Psoas muscle (tissue), 8 donors: ENCODE data around the gene ZNF710. TPM values are rescaled to one million over a fixed set of nuclear protein-coding genes. Genes with fewer than 3 reads are reported as not detected.

Experiments used
- ATAC-seq, 4 donors: fragments of 200-7000 bp; cut with Tn5 transposase; one replicate each; pipeline ENCODE4 v1.9.1; 2020; ENCODE audit warnings: moderate library complexity in 3 of 4, mild to moderate bottlenecking in 2 of 4
- DNase-seq, 2 donors: peaks; one replicate each; pipeline ENCODE4 v3.0.0-alpha.2; 2020
- H3K27ac ChIP-seq: fragments of 200-600 bp; one replicate; pipeline ENCODE4 v1.8.0; 2022
- H3K27me3 ChIP-seq, 3 donors: fragments of 200-600 bp in 1 of 3; one replicate each; pipeline versions ENCODE4 v1.6.1 to v1.8.0; 2013 to 2022; ENCODE audit warnings: low read length in 2 of 3, mild to moderate bottlenecking in 2 of 3, moderate library complexity in 1 of 3; ENCODE audit not compliant: insufficient read depth in 3 of 3
- H3K36me3 ChIP-seq, 2 donors: fragments of 200-600 bp in 1 of 2; one replicate each; pipeline versions ENCODE4 v1.6.1 to v1.8.0; 2013 to 2022; ENCODE audit warnings: low read depth in 1 of 2, mild to moderate bottlenecking in 1 of 2, moderate library complexity in 1 of 2; ENCODE audit not compliant: insufficient read depth in 1 of 2
- H3K4me1 ChIP-seq: fragments of 200-600 bp; one replicate; pipeline ENCODE4 v1.8.0; 2022
- H3K4me3 ChIP-seq: fragments of 200-600 bp; one replicate; pipeline ENCODE4 v1.8.0; 2022; ENCODE audit warnings: mild to moderate bottlenecking
- H3K9me3 ChIP-seq: fragments of 200-600 bp; one replicate; pipeline ENCODE4 v1.8.0; 2022
- CTCF ChIP-seq: fragments of 200-600 bp; IDR thresholded peaks from one replicate; pipeline ENCODE4 v1.8.0; 2022; ENCODE audit warnings: antibody characterized with exemption
- WGBS, 3 donors: extraction: QIAGEN DNeasy Blood & Tissue Kit; methylation state at CpG; one replicate each; pipeline versions ENCODE4 v1.1.6 to v1.1.7; 2013; 5-methylcytosine and 5-hydroxymethylcytosine counted together
- intact Hi-C, 2 donors: fragments of 100-400 bp; cut with DNase I; formaldehyde crosslinking; loops; one replicate each; pipeline versions ENCODE4 v1.11.0 to v1.14.2; 2022
- polyA plus RNA-seq, 3 donors: library from polyadenylated mRNA; stranded (reverse); fragments of 200-250 nt; gene quantifications; one replicate each; pipeline ENCODE4 v1.2.3, GENCODE V29; 2013
- total RNA-seq, 4 donors: library from RNA; stranded (reverse); fragmentation: NEBNext Ultra II Directional in 2 of 4; extraction: Animal tissue kit (Norgen Biotek cat#: 25700) in 2 of 4; gene quantifications; one replicate each; pipeline versions ENCODE4 v1.2.1 to v1.2.4, GENCODE V29; 2021 to 2023
- donor health status: healthy with polysubstance abuse.
- donor health status: DM: no; HTN: no; CAD: no; lungs with moderate emphysema.
- donor health status: Bipolar disorder and iron deficiency.
- donor health status: healthy.
- donor health status: DM: yes; HTN: yes; CAD: no.
- donor health status: DM: no; HTN: no; CAD: no.
- donor health status: DM: no; HTN: no; CAD: no.
- donor health status: DM: yes; HTN: yes; CAD: no.

ZNF710 gene
- total and polyA plus RNA-seq, 7 donors = 1.3 to 8.1 (median 4.5) TPM

DNA sequence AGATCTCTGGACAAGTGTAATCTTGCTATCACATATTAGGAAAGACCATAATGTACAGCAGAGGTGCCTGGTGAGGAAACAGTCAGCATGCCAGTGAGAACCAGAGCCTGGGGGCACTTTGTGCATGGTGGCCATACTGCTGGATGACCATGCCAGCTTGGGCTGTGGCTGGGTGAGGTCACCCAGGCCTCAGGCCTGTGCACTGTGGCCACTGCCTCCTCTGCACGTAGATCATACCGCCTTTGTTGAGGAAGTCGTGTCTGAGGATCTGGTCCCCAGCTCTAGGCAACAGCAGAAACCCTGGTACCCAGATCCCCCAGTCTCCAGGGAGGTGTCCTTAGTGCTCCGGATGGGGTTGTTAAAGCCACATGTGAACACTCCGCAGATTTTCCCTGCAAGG lies 38.9 kb downstream of the ZNF710 start:
- no peaks in the 10 kb centered on the region for H3K27me3 ChIP-seq
- H3K27ac ChIP-seq = no peak overlapping the region
- no peaks in the 10 kb centered on the region for H3K36me3 ChIP-seq
- intact Hi-C loops = no loop called here
- no peaks in the 10 kb centered on the region for H3K9me3 ChIP-seq
- 76 to 85% (median 80%) methylated on average over 5 of the region's 5 CpGs for WGBS, 3 donors
- H3K4me1 ChIP-seq = peaks cover 9% of the 10 kb centered on the region
- peak in 1 of 2 donors; percentile 13 for DNase-seq
- no peak for ATAC-seq
- no peak for TF ChIP-seq CTCF
- H3K4me3 ChIP-seq = no peak overlapping the region

DNA sequence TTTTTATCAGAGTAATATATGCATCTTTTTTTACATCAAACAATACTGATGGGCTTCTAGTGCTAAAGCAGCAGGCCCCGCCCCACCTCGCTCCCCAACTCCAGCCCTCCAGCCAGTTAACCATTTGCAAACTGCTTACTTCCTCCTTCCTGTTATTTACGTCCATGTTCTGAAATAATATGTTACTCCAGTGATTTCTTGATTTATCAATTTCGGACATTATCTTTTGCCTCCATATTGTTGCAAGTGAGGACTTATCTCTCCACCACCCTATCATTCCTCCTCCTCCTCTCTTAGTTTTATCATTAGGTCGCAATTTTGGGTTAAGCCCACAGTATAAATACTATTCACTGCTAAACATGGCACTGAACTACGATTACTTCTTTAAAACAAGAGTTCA lies 39.5 kb downstream of the ZNF710 start:
- intact Hi-C loops = no loop called here
- DNase-seq = peak in 1 of 2 donors; percentile 7
- Histone ChIP-seq H3K27me3 (no peaks in the 10 kb centered on the region), H3K27ac (no peak overlapping the region), H3K4me1 (peaks cover 6% of the 10 kb centered on the region), H3K9me3 (no peaks in the 10 kb centered on the region), H3K36me3 (no peaks in the 10 kb centered on the region), H3K4me3 (no peak overlapping the region)
- ATAC-seq = no peak
- 77 to 80% (median 78%) methylated on average over 6 of the region's 6 CpGs for WGBS, 3 donors
- no peak for TF ChIP-seq CTCF

GRCh38 chr15:90042356-90042755 lies 41.2 kb downstream of the ZNF710 start:
- no peak overlapping the region for H3K4me3 ChIP-seq
- H3K27ac ChIP-seq = no peak overlapping the region
- peaks cover 11% of the 10 kb centered on the region for H3K4me1 ChIP-seq
- WGBS, 3 donors = 96 to 98% (median 97%) methylated on average over 12 of the region's 12 CpGs
- no peak for DNase-seq
- intact Hi-C loops = no loop called here
- H3K36me3 ChIP-seq = no peaks in the 10 kb centered on the region
- H3K9me3 ChIP-seq = no peaks in the 10 kb centered on the region
- TF ChIP-seq CTCF = no peak
- no peaks in the 10 kb centered on the region for H3K27me3 ChIP-seq
- no peak for ATAC-seq

DNA sequence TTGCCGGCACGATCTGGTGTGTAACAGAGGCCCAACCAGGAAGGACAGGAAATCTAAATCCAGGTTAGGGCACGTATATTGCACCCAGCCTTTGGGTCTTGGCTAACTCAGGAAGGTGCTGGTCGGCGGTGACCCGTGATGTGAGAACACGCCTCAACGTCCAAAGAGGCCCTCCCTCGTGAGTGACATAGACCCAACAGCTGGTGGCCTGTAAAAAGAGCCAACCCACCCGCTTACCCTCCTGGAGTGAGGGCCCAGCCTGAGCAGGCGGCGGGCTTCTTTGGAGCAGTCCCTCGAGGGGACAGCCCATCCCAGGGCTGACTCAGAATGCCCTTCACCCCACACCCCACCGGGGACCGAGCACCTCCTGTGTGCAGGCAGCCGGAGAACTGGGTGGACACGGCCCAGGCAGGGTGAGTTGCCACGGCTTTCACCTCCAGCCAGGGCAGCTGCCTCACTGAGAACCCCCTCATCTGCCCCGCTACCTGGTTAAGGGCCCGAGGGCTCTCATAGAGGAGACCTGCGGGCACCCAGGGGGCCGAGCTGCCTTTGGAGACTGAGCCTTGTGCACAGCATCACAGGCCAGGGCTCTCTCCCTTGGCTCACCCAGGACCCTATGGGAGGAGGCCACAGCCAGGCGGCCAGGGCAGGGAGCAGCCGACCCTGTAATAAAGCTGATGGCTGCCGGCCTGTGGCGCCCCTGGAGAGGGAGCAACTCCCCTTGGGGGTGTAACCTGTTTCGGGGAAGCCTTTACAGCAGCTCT lies 41.8 kb downstream of the ZNF710 start:
- no peaks in the 10 kb centered on the region for H3K27me3 ChIP-seq
- no peaks in the 10 kb centered on the region for H3K36me3 ChIP-seq
- DNase-seq (peak; percentile 18 to 42), ATAC-seq (peak; percentile 32 to 63 (median 52))
- no peaks in the 10 kb centered on the region for H3K9me3 ChIP-seq
- H3K27ac ChIP-seq = peak overlapping the region; percentile 1
- H3K4me3 ChIP-seq = no peak overlapping the region
- 66 to 79% (median 71%) methylated on average over 27 of the region's 27 CpGs for WGBS, 3 donors
- intact Hi-C loops = no loop called here
- peaks cover 17% of the 10 kb centered on the region for H3K4me1 ChIP-seq
- TF ChIP-seq CTCF = no peak
